ENCODE measurements around the gene C4B. TPM values are rescaled to one million over a fixed set of nuclear protein-coding genes. Genes with fewer than 3 reads are reported as not detected.
"Not testable (repeated sequence)": the region's sequence is repeated elsewhere in the genome, so short reads cannot be mapped to it uniquely, and the experiment has no call there.

Gene C4B
- total and polyA plus RNA-seq, 2 donors (not counting 1 experiment from before 2014, with no cell fraction given): 4.7 to 7.4 TPM

- DNase-seq: no peak
- no peaks in the 10 kb centered on the region for H3K27me3 ChIP-seq (replicated peaks in 1 of 4; ENCODE audit: control extremely low read depth in 1 of 4, control insufficient read depth in 3 of 4, insufficient read depth in 4 of 4, low read length in 3 of 4)
- Mint-ChIP-seq H3K9me3 (ENCODE audit: insufficient read depth) (no peaks in the 10 kb centered on the region), H3K4me1 (no peaks in the 10 kb centered on the region), H3K4me3 (no peak overlapping the region), H3K27me3 (peaks cover 13% of the 10 kb centered on the region), H3K27ac (no peak overlapping the region)
- no peaks in the 10 kb centered on the region for H3K36me3 ChIP-seq (replicated peaks in 1 of 2; ENCODE audit: control extremely low read depth in 1 of 2, control insufficient read depth in 1 of 2, extremely low read depth in 1 of 2, insufficient read depth in 2 of 2, low read length in 1 of 2)
- no peak overlapping the region for H2AFZ ChIP-seq (ENCODE audit: insufficient read depth, low read depth, low read length, poor library complexity, severe bottlenecking)
- ChIA-PET CTCF (no interaction called here), POLR2A (no interaction called here)
- no peak for ATAC-seq (ENCODE audit: low read depth)
- no peaks in the 10 kb centered on the region for H3K79me2 ChIP-seq (ENCODE audit: control insufficient read depth, insufficient read depth, low read length)
- WGBS (ENCODE audit: insufficient coverage): 95% methylated on average over 13 of the region's 28 CpGs
- H3K27ac ChIP-seq (ENCODE audit: low read length in 2 of 2): no peak overlapping the region
- H3K4me1 ChIP-seq (ENCODE audit: control insufficient read depth in 2 of 2, insufficient read depth in 2 of 2, low read length in 2 of 2): no peaks in the 10 kb centered on the region
- H3K9ac ChIP-seq (ENCODE audit: low read length): no peak overlapping the region
- TF ChIP-seq EZH2 (IDR thresholded peaks at IDR 0.05; ENCODE audit: borderline replicate concordance, insufficient read depth, low read depth, low read length, poor library complexity, severe bottlenecking): no peak
- TF ChIP-seq, protein P1, sequence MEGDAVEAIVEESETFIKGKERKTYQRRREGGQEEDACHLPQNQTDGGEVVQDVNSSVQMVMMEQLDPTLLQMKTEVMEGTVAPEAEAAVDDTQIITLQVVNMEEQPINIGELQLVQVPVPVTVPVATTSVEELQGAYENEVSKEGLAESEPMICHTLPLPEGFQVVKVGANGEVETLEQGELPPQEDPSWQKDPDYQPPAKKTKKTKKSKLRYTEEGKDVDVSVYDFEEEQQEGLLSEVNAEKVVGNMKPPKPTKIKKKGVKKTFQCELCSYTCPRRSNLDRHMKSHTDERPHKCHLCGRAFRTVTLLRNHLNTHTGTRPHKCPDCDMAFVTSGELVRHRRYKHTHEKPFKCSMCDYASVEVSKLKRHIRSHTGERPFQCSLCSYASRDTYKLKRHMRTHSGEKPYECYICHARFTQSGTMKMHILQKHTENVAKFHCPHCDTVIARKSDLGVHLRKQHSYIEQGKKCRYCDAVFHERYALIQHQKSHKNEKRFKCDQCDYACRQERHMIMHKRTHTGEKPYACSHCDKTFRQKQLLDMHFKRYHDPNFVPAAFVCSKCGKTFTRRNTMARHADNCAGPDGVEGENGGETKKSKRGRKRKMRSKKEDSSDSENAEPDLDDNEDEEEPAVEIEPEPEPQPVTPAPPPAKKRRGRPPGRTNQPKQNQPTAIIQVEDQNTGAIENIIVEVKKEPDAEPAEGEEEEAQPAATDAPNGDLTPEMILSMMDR (IDR thresholded peaks at IDR 0.05): no peak
- no peak overlapping the region for H3K4me3 ChIP-seq (ENCODE audit: control extremely low read depth in 1 of 5, extremely low read depth in 1 of 5, insufficient read depth in 1 of 5, low read depth in 2 of 5, low read length in 4 of 5)
- no peaks in the 10 kb centered on the region for H3K9me3 ChIP-seq (ENCODE audit: control extremely low read depth in 1 of 3, control insufficient read depth in 2 of 3, insufficient read depth in 1 of 3, low read length in 2 of 3)
- no peak overlapping the region for H3K4me2 ChIP-seq (replicated peaks; ENCODE audit: low read depth, low read length, poor library complexity, severe bottlenecking)
- no peaks in the 10 kb centered on the region for H4K20me1 ChIP-seq (ENCODE audit: control insufficient read depth, insufficient read depth, low read length, poor library complexity, severe bottlenecking)
- intact Hi-C loops (cut with micrococcal nuclease): no loop called here
Measured at GRCh38 chr6:32060966-32061655, 46.5 kb downstream of the C4B start.

- Histone ChIP-seq H3K4me3 (ENCODE audit: control extremely low read depth in 1 of 5, extremely low read depth in 1 of 5, insufficient read depth in 1 of 5, low read depth in 2 of 5, low read length in 4 of 5) (no peak overlapping the region), H4K20me1 (ENCODE audit: control insufficient read depth, insufficient read depth, low read length, poor library complexity, severe bottlenecking) (no peaks in the 10 kb centered on the region), H3K79me2 (ENCODE audit: control insufficient read depth, insufficient read depth, low read length) (no peaks in the 10 kb centered on the region), H2AFZ (ENCODE audit: insufficient read depth, low read depth, low read length, poor library complexity, severe bottlenecking) (no peak overlapping the region), H3K4me2 (replicated peaks; ENCODE audit: low read depth, low read length, poor library complexity, severe bottlenecking) (no peak overlapping the region), H3K27ac (ENCODE audit: low read length in 2 of 2) (no peak overlapping the region), H3K9ac (ENCODE audit: low read length) (no peak overlapping the region), H3K4me1 (ENCODE audit: control insufficient read depth in 2 of 2, insufficient read depth in 2 of 2, low read length in 2 of 2) (no peaks in the 10 kb centered on the region), H3K36me3 (replicated peaks in 1 of 2; ENCODE audit: control extremely low read depth in 1 of 2, control insufficient read depth in 1 of 2, extremely low read depth in 1 of 2, insufficient read depth in 2 of 2, low read length in 1 of 2) (no peaks in the 10 kb centered on the region), H3K9me3 (ENCODE audit: control extremely low read depth in 1 of 3, control insufficient read depth in 2 of 3, insufficient read depth in 1 of 3, low read length in 2 of 3) (no peaks in the 10 kb centered on the region), H3K27me3 (replicated peaks in 1 of 4; ENCODE audit: control extremely low read depth in 1 of 4, control insufficient read depth in 3 of 4, insufficient read depth in 4 of 4, low read length in 3 of 4) (no peaks in the 10 kb centered on the region)
- H3K27me3 Mint-ChIP-seq: peaks cover 8% of the 10 kb centered on the region
- no peak overlapping the region for H3K4me3 Mint-ChIP-seq
- POLR2A ChIA-PET: no interaction called here
- H3K27ac Mint-ChIP-seq: no peak overlapping the region
- DNase-seq (no peak), ATAC-seq (ENCODE audit: low read depth) (no peak)
- H3K9me3 Mint-ChIP-seq (ENCODE audit: insufficient read depth): no peaks in the 10 kb centered on the region
- intact Hi-C loops (cut with micrococcal nuclease): no loop called here
- 91% methylated on average over 14 of the region's 14 CpGs for WGBS (ENCODE audit: insufficient coverage)
- H3K4me1 Mint-ChIP-seq: no peaks in the 10 kb centered on the region
- CTCF ChIA-PET: no interaction called here
- no peak for TF ChIP-seq EZH2 (IDR thresholded peaks at IDR 0.05; ENCODE audit: borderline replicate concordance, insufficient read depth, low read depth, low read length, poor library complexity, severe bottlenecking)
- TF ChIP-seq, protein P1 (IDR thresholded peaks at IDR 0.05): no peak
Measured at GRCh38 chr6:32064706-32065105, 50.1 kb downstream of the C4B start.

DNA sequence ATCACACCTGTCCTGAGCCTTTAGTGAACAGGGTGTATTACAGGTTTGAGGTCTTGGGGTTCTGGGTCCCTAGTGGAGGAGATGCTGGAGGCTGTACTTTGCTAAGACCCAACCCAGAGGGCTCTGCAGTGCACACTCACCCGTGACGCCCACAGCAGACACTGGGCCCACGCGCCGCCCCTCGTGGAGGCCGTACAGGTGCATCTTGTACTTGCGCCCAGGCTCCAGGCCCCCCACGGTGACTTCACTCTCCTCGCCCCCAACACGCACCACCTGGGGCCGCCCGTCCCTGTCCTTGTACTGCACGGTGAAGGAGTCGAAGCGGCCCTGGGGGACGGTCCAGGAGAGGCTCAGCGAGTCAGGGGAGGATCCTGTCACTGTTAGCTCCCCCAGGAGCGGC is 52.9 kb downstream of the C4B start:
- H3K27me3 ChIP-seq (replicated peaks in 1 of 4; ENCODE audit: control extremely low read depth in 1 of 4, control insufficient read depth in 3 of 4, insufficient read depth in 4 of 4, low read length in 3 of 4); H3K9me3 ChIP-seq (ENCODE audit: control extremely low read depth in 1 of 3, control insufficient read depth in 2 of 3, insufficient read depth in 1 of 3, low read length in 2 of 3); H3K4me3 ChIP-seq (ENCODE audit: control extremely low read depth in 1 of 5, extremely low read depth in 1 of 5, insufficient read depth in 1 of 5, low read depth in 2 of 5, low read length in 4 of 5); intact Hi-C loops (cut with micrococcal nuclease); H3K4me3 Mint-ChIP-seq; H3K79me2 ChIP-seq (ENCODE audit: control insufficient read depth, insufficient read depth, low read length); H3K27ac Mint-ChIP-seq; H3K9me3 Mint-ChIP-seq (ENCODE audit: insufficient read depth); H2AFZ ChIP-seq (ENCODE audit: insufficient read depth, low read depth, low read length, poor library complexity, severe bottlenecking); H3K27ac ChIP-seq (ENCODE audit: low read length in 2 of 2); H3K9ac ChIP-seq (ENCODE audit: low read length); POLR2A ChIA-PET; ATAC-seq (ENCODE audit: low read depth); H3K36me3 ChIP-seq (replicated peaks in 1 of 2; ENCODE audit: control extremely low read depth in 1 of 2, control insufficient read depth in 1 of 2, extremely low read depth in 1 of 2, insufficient read depth in 2 of 2, low read length in 1 of 2); H3K4me1 Mint-ChIP-seq; DNase-seq; CTCF ChIA-PET; H4K20me1 ChIP-seq (ENCODE audit: control insufficient read depth, insufficient read depth, low read length, poor library complexity, severe bottlenecking); H3K4me1 ChIP-seq (ENCODE audit: control insufficient read depth in 2 of 2, insufficient read depth in 2 of 2, low read length in 2 of 2); H3K4me2 ChIP-seq (replicated peaks; ENCODE audit: low read depth, low read length, poor library complexity, severe bottlenecking): not testable (repeated sequence)
- H3K27me3 Mint-ChIP-seq: peaks cover 11% of the 10 kb centered on the region
- 88% methylated on average over 11 of the region's 19 CpGs for WGBS (ENCODE audit: insufficient coverage)
